ENCODE data around the gene MACROD1. TPM values are rescaled to one million over a fixed set of nuclear protein-coding genes. Genes with fewer than 3 reads are reported as not detected.

Gene MACROD1
- polyA plus RNA-seq, 3 donors from 2014 or later, result 4.8 to 7.1 (median 6.5) TPM

GRCh38 chr11:64139049-64139448 is 26.9 kb downstream of the MACROD1 start:
- Mint-ChIP-seq H3K27ac (no peak overlapping the region), H3K27me3 (ENCODE audit: low read depth in 3 of 3) (peaks cover 0 to 5% (median 4%) of the 10 kb centered on the region in 3 donors), H3K9me3 (no peaks in the 10 kb centered on the region), H3K4me1 (peaks cover 0 to 2% of the 10 kb centered on the region in 2 donors), H3K4me3 (no peak overlapping the region), H3K36me3 (no peaks in the 10 kb centered on the region)
- DNase-seq, result no peak

- no peak overlapping the region for H3K4me3 Mint-ChIP-seq
- no peak for DNase-seq
- peaks cover 0 to 4% (median 3%) of the 10 kb centered on the region in 3 donors for H3K27me3 Mint-ChIP-seq (ENCODE audit: low read depth in 3 of 3)
- no peaks in the 10 kb centered on the region for H3K9me3 Mint-ChIP-seq
- no peak overlapping the region for H3K27ac Mint-ChIP-seq
- no peaks in the 10 kb centered on the region for H3K36me3 Mint-ChIP-seq
- no peaks in the 10 kb centered on the region for H3K4me1 Mint-ChIP-seq
Observed at GRCh38 chr11:64138398-64138797, 27.5 kb downstream of the MACROD1 start.

- Mint-ChIP-seq H3K36me3 (no peaks in the 10 kb centered on the region), H3K27ac (no peak overlapping the region), H3K27me3 (ENCODE audit: low read depth in 3 of 3) (peaks cover 3 to 4% (median 3%) of the 10 kb centered on the region in 3 donors), H3K4me3 (no peak overlapping the region), H3K4me1 (no peaks in the 10 kb centered on the region), H3K9me3 (no peaks in the 10 kb centered on the region)
- DNase-seq, result no peak
Observed at GRCh38 chr11:64136765-64137441, 29.0 kb downstream of the MACROD1 start.

- H3K4me1 Mint-ChIP-seq, result no peaks in the 10 kb centered on the region
- no peak for DNase-seq
- H3K27ac Mint-ChIP-seq, result no peak overlapping the region
- no peaks in the 10 kb centered on the region for H3K36me3 Mint-ChIP-seq
- H3K27me3 Mint-ChIP-seq (ENCODE audit: low read depth in 3 of 3), result peaks cover 3 to 7% (median 4%) of the 10 kb centered on the region in 3 donors
- H3K4me3 Mint-ChIP-seq, result no peak overlapping the region
- H3K9me3 Mint-ChIP-seq, result no peaks in the 10 kb centered on the region
Observed at GRCh38 chr11:64135711-64136110, 30.2 kb downstream of the MACROD1 start.

GRCh38 chr11:64134963-64135362 is 30.9 kb downstream of the MACROD1 start:
- H3K9me3 Mint-ChIP-seq, result no peaks in the 10 kb centered on the region
- peaks cover 3 to 7% (median 4%) of the 10 kb centered on the region in 3 donors for H3K27me3 Mint-ChIP-seq (ENCODE audit: low read depth in 3 of 3)
- H3K4me3 Mint-ChIP-seq, result no peak overlapping the region
- H3K4me1 Mint-ChIP-seq, result no peaks in the 10 kb centered on the region
- H3K27ac Mint-ChIP-seq, result no peak overlapping the region
- H3K36me3 Mint-ChIP-seq, result no peaks in the 10 kb centered on the region
- no peak for DNase-seq

GRCh38 chr11:64132982-64133705 is 32.8 kb downstream of the MACROD1 start:
- Mint-ChIP-seq H3K4me3 (no peak overlapping the region), H3K27me3 (ENCODE audit: low read depth in 3 of 3) (peaks cover 2 to 7% (median 3%) of the 10 kb centered on the region in 3 donors), H3K4me1 (no peaks in the 10 kb centered on the region), H3K36me3 (no peaks in the 10 kb centered on the region), H3K27ac (no peak overlapping the region), H3K9me3 (no peaks in the 10 kb centered on the region)
- no peak for DNase-seq

GRCh38 chr11:64132191-64132771 is 33.6 kb downstream of the MACROD1 start:
- peaks cover 2 to 7% (median 3%) of the 10 kb centered on the region in 3 donors for H3K27me3 Mint-ChIP-seq (ENCODE audit: low read depth in 3 of 3)
- no peaks in the 10 kb centered on the region for H3K4me1 Mint-ChIP-seq
- no peak overlapping the region for H3K4me3 Mint-ChIP-seq
- no peaks in the 10 kb centered on the region for H3K36me3 Mint-ChIP-seq
- H3K9me3 Mint-ChIP-seq, result no peaks in the 10 kb centered on the region
- DNase-seq, result no peak
- no peak overlapping the region for H3K27ac Mint-ChIP-seq

- Mint-ChIP-seq H3K4me3 (no peak overlapping the region), H3K36me3 (no peaks in the 10 kb centered on the region), H3K27ac (no peak overlapping the region), H3K27me3 (ENCODE audit: low read depth in 3 of 3) (peaks cover 2 to 6% (median 3%) of the 10 kb centered on the region in 3 donors), H3K4me1 (no peaks in the 10 kb centered on the region), H3K9me3 (no peaks in the 10 kb centered on the region)
- no peak for DNase-seq
Observed at GRCh38 chr11:64131683-64132190, 34.2 kb downstream of the MACROD1 start.

- Mint-ChIP-seq H3K9me3 (no peaks in the 10 kb centered on the region), H3K27ac (no peak overlapping the region), H3K27me3 (ENCODE audit: low read depth in 3 of 3) (peaks cover 2 to 6% (median 3%) of the 10 kb centered on the region in 3 donors), H3K4me1 (no peaks in the 10 kb centered on the region), H3K36me3 (no peaks in the 10 kb centered on the region), H3K4me3 (no peak overlapping the region)
- DNase-seq, result no peak
Observed at GRCh38 chr11:64130618-64131017, 35.3 kb downstream of the MACROD1 start.

GRCh38 chr11:64129403-64129802 is 36.5 kb downstream of the MACROD1 start:
- H3K4me1 Mint-ChIP-seq, result no peaks in the 10 kb centered on the region
- H3K36me3 Mint-ChIP-seq, result no peaks in the 10 kb centered on the region
- DNase-seq, result no peak
- peaks cover 1 to 4% (median 3%) of the 10 kb centered on the region in 3 donors for H3K27me3 Mint-ChIP-seq (ENCODE audit: low read depth in 3 of 3)
- H3K4me3 Mint-ChIP-seq, result no peak overlapping the region
- H3K27ac Mint-ChIP-seq, result no peak overlapping the region
- no peaks in the 10 kb centered on the region for H3K9me3 Mint-ChIP-seq

GRCh38 chr11:64128255-64129006 is 37.5 kb downstream of the MACROD1 start:
- H3K9me3 Mint-ChIP-seq, result no peaks in the 10 kb centered on the region
- peaks cover 1 to 4% (median 3%) of the 10 kb centered on the region in 3 donors for H3K27me3 Mint-ChIP-seq (ENCODE audit: low read depth in 3 of 3)
- no peak overlapping the region for H3K27ac Mint-ChIP-seq
- H3K4me1 Mint-ChIP-seq, result no peaks in the 10 kb centered on the region
- no peak overlapping the region for H3K4me3 Mint-ChIP-seq
- no peak for DNase-seq
- H3K36me3 Mint-ChIP-seq, result no peaks in the 10 kb centered on the region

- no peaks in the 10 kb centered on the region for H3K36me3 Mint-ChIP-seq
- peaks cover 1 to 4% (median 2%) of the 10 kb centered on the region in 3 donors for H3K27me3 Mint-ChIP-seq (ENCODE audit: low read depth in 3 of 3)
- H3K9me3 Mint-ChIP-seq, result no peaks in the 10 kb centered on the region
- no peak overlapping the region for H3K27ac Mint-ChIP-seq
- no peaks in the 10 kb centered on the region for H3K4me1 Mint-ChIP-seq
- H3K4me3 Mint-ChIP-seq, result no peak overlapping the region
- DNase-seq, result no peak
Observed at GRCh38 chr11:64127267-64128072, 38.4 kb downstream of the MACROD1 start.

- H3K36me3 Mint-ChIP-seq, result no peaks in the 10 kb centered on the region
- H3K27me3 Mint-ChIP-seq (ENCODE audit: low read depth in 3 of 3), result peaks cover 0 to 4% (median 1%) of the 10 kb centered on the region in 3 donors
- no peaks in the 10 kb centered on the region for H3K4me1 Mint-ChIP-seq
- peaks cover 0 to under 1% (median 0%) of the 10 kb centered on the region in 6 donors for H3K9me3 Mint-ChIP-seq
- no peak for DNase-seq
- H3K4me3 Mint-ChIP-seq, result no peak overlapping the region
- H3K27ac Mint-ChIP-seq, result no peak overlapping the region
Observed at GRCh38 chr11:64126796-64127195, 39.1 kb downstream of the MACROD1 start.

All from immature natural killer cell (primary cell).